GM21390 (cell line): ENCODE data around the gene ARHGEF25.
"Not testable (repeated sequence)": the region's sequence is repeated elsewhere in the genome, so short reads cannot be mapped to it uniquely, and the experiment has no call there.

Experiments
- ATAC-seq: cut with Tn5 transposase; IDR thresholded peaks from one replicate; pipeline ENCODE4 v1.9.1; 2021; ENCODE audit not compliant: unreplicated experiment

The ARHGEF25 gene

GRCh38 chr12:57611108-57611826 is at the start of gene ARHGEF25:
Gene ARHGEF25 (plus strand): TSS chr12:57611435. CDS start chr12:57611895, 460 bp downstream.
- ATAC-seq, result peak; percentile 70

DNA sequence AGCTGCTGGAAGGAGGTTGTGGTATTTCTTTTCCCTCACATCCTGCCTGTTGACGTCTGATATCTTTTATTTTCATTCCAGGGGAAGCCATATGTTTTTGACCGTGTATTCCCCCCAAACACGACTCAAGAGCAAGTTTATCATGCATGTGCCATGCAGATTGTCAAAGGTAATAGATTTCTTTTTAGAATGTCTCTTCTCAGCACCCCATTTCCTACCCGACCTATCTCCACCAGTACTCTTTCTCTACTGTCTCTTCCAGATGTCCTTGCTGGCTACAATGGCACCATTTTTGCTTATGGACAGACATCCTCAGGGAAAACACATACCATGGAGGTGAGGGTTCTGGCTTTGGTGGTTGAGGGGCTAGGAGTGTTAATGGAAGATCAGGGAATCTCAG is 47.9 kb upstream of the ARHGEF25 start:
- no peak for ATAC-seq

DNA sequence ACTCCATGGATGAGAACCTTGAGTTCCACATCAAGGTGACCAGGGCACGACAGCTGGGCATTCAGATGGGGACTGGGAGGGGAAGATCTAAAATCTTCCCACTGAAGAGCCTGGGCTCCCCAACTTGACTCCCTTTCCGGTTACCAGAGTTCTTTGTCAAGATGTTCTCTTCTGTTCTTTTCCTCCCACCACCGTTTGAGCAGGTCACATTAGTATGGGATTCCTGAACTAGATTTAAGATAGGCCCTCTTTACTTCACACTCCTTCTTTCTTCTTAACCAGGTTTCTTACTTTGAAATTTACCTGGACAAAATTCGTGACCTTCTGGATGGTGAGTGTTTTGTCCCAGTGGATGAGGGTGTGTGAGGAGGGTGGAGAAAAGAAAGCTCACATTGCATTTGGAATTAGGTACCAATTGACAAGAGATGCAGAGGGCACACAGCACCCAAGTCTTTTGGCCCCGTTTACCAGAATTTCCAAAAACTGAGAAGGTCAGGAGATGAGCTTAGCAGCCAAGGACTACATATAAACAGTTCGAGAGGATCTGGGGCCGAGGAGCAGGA is 47.0 kb upstream of the ARHGEF25 start:
- ATAC-seq, result no peak

DNA sequence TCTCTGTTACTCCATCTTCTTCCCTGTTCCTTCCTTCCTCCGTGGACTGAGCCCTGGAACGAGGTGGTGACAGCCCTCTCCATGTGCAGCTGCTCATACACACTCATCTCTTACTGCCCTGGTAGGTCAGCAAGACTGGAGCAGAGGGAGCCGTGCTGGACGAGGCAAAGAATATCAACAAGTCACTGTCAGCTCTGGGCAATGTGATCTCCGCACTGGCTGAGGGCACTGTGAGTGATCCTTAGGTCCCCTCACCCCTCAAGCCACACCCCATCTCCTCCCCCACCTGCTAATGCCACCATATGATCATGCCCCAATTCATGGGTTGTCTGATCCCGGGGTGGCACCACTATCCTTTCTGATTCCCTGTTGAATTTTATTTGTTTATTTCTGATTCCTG is 42.4 kb upstream of the ARHGEF25 start:
- ATAC-seq, result no peak

- ATAC-seq, result no peak
These were observed 41.4 kb upstream of the ARHGEF25 start for GRCh38 chr12:57569858-57570257.

DNA sequence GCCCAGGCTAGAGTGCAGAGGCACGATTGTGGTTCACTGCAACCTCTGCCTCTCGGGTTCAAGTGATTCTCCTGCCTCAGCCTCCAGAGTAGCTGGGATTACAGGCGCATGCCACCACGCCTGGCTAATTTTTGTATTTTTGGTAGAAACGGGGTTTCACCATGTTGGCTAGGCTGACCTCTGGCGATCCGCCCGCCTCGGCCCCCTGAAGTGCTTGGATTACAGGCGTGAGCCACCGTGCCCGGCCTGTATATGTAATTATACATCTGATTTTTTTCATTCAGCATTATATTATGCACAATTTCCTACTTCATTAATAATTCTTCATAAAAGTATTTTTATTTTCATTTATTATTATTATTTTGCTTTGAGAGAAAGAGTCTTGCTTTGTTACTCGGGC is 40.8 kb upstream of the ARHGEF25 start:
- ATAC-seq, result not testable (repeated sequence)

GRCh38 chr12:57571926-57572762 is 39.1 kb upstream of the ARHGEF25 start:
- no peak for ATAC-seq

DNA sequence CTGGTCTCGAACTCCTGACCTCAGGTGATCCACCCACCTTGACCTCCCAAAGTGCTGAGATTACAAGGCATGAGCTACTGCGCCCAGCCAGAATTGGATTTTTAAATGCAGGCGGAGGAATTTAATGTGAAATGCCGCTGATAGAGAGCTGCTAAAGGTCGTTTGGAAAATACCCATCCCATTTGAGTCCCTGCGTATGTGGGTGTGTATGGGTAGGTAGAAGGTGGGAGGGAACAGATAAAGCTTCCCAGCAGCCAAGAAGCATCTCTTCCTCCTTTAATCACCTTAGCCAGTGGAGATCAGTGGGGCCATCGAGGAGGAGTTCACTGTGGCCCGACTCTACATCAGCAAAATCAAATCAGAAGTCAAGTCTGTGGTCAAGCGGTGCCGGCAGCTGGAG is 36.4 kb upstream of the ARHGEF25 start:
- no peak for ATAC-seq

- no peak for ATAC-seq
These were observed 35.2 kb upstream of the ARHGEF25 start for GRCh38 chr12:57575771-57576612.

DNA sequence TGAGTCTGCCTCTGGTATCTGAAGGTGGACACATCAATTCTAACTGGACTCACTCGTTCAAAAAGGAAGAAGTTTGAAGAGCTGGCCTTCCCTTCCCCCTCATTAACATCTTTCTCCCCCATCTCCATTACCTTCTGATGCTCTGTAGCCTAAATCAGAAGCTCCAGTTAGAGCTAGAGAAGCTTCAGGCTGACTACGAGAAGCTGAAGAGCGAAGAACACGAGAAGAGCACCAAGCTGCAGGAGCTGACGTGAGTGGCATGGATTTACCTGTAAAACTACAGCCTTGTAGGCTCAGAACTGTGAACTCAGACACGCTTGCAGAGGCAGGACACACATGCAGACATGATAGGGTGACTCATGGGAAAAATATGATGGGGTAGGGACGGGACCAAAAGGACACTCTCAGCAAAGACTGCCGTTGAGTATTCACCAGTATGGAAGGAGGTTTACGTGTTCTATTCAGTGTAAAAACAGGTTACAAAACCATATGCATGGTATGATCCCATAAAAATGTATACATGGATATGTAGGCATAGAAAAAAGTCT is 34.5 kb upstream of the ARHGEF25 start:
- no peak for ATAC-seq

DNA sequence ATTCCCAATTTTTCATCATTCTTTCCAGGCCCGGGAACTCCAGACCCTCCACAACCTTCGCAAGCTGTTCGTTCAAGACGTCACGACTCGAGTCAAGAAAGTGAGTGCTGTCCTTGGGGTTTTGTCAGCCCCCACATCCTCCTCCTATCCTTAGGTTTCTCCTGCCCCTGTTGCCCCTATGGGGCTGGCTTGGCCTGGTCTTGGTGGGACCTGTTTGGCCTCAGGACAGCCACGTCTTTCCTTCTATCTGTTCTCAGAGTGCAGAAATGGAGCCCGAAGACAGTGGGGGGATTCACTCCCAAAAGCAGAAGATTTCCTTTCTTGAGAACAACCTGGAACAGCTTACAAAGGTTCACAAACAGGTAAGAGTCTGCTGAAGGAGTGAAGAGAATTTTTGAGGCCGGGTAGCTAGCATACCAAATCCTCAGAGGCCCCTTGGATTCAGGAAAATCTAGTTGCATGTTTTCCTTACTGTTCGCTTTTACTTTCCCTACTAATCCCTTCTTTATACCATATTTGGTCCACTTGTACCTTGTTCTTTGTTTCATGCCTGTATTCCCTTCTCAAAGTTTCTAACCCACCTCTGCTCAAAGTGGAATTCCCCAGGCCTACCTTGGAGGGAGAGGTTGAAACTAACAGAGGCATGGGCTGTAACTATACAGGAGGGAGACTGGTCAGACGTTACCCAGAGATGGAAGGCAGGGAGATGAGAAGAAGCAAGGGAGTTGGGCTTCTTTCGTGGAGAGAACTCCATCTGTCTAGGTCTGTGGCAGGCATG is 33.1 kb upstream of the ARHGEF25 start:
- no peak for ATAC-seq

- ATAC-seq, result no peak
These were observed 32.2 kb upstream of the ARHGEF25 start for GRCh38 chr12:57579011-57579410.

DNA sequence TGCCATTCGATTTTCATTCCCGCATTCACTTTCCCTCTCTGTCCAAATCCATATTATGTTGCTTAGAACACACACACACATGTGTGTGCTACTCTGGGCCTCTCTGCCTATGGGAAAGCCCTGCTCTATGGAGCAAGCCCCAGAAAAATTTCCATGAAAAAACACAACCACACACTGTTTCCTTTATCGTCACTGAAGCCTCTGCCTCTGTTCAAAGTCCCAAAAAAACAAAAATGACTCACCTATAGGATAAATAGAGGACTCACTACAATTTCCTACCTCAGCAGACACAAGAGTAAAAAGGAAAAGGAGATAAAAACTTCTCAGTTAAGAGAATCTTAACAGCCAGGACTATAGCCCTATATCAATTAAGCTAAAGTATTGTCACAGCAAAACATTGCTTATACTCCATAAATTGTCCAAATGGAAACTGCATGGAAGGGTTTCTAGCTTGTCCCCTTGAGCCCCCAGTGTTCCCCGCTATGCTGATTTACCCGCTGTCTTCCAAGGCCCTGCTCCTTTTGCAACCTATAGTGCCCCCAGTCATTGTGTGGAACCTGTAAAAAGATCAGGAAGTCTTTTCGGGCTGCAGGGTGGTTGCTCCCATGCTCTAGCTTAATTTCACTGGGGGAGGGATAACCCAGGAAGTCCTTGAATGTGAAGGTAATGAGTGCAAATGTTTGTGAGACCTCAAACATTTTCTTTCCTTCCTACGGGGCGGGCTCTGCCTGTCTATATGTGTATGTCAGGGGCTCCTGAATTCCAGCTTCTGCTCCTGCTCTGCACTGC is 31.4 kb upstream of the ARHGEF25 start:
- ATAC-seq, result no peak

DNA sequence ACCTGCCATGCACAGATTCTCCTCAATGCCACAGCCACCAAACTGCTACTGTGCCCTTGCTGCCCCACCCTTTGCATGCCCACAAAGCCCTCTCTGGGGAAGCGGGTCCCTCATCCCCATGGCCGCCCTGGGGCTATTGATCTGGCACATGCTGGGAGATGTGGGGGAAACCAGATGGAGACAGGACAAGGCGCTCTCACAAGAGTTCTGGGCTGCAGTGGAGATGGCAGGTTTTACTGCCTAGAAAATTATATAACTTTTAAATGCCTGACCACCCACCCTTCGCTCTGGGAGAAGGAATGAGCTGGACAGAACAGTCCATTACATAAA is 30.8 kb upstream of the ARHGEF25 start:
- no peak for ATAC-seq

- no peak for ATAC-seq
These were observed 29.4 kb upstream of the ARHGEF25 start for GRCh38 chr12:57581802-57582201.

DNA sequence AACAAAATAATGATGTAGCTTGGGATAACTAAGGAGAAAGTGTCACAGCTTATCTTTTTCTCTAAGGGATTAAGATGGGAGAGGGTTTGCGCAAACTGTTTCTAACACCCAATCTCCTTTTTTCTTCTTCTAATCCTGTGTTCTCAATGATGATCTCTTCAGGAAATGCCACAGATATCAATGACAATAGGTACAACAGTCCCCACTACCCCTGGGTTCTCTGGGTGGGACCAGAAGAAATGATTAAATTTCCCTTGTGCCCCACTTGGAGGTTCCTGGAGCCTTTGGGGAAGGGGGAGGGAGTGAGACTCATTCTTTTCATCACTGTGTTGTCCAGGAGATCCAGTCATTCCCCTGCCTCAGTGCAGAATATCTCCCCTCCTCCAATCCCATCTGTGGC is 28.8 kb upstream of the ARHGEF25 start:
- no peak for ATAC-seq

DNA sequence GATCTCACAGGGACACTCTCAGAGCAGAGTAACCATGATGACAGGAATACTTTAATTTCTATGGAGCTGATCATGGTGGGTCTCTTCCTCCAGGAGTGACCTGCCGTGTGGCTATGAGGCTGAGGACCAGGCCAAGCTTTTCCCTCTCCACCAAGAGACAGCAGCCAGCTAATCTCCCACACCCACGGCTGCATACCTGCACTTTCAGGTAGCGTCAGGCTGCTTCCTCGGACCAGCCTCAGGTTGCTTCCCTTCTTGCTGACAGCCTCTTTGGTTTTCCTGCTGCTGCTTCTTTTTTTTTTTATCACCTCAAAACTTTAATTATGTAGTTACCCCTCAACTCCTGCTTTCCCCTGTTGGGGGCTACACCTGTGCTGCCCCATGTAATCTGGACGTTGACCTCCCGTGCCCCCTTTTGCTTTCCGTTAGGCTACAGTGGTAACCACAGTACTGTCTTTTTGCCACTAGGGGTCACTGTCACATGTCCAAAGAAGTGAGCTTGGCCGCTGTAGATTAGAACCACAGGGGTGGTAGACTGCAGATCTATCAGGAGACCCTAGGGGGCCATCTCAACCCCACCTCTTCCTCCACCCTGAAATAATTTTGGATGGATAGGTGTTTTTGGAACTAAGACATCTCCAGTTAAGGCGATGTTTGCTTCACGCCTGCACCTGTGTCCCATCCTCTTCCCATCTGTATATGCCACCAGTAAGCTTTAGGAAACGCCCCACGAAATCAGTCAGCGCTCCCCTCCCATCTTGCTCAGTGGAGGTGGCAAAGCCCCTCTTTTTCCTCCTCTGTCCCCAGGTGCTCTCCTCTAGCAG is 28.0 kb upstream of the ARHGEF25 start:
- peak; percentile 89 for ATAC-seq

DNA sequence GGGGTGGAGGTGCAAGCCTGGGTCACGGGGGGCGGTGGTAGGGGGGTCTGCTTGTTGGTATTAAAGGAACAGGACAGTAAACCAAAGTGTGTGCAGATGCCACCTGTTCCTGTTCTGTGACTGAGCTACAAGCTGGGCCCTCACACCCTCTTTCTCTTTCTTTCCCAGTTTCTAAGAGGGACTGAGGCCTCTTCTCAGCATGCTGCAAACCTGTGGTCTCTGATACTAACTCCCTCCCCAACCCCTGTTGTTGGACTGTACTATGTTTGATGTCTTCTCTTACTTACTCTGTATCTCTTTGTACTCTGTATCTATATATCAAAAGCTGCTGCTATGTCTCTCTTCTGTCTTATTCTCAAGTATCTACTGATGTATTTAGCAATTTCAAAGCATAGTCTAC is 27.2 kb upstream of the ARHGEF25 start:
- ATAC-seq, result no peak

- no peak for ATAC-seq
These were observed 26.5 kb upstream of the ARHGEF25 start for GRCh38 chr12:57584690-57585089.
